OCI-LY1 (cell line): ENCODE results near the gene ASPRV1.

Experiments
- EZH2 ChIP-seq: fragments of 200-600 bp; sonication (generic), shearing (Covaris generic); IDR thresholded peaks from 2 replicates; pipeline ENCODE4 v1.8.0; 2017; ENCODE audit warnings: borderline replicate concordance, mixed run types, mild to moderate bottlenecking, antibody characterized with exemption, low read length, moderate library complexity, mixed read lengths
- TF ChIP-seq, protein P1 (sequence below): fragments of 200-600 bp; sonication (generic), shearing (Covaris generic); IDR thresholded peaks from 2 replicates; pipeline ENCODE4 v1.5.1; 2017; ENCODE audit warnings: mild to moderate bottlenecking, antibody characterized with exemption, low read length, moderate library complexity, mixed read lengths

DNA sequence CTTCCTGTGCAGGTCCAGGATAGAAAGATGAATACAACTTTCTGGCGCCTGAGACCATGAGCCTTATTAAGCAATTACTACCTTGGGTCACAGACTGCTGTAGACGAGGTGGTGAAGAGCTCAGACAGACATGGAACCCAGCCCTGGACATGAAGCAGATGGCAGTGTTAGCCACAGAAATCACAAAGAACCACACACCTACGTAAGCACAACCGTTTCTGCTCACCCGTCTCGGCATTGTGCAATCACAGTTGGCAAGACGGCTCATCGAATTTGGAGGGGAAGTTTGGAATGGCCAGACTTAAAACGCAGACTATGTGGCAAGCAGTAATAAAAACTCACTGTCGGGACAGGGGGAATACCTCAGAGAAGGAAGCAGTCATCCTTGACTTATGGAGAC lies 24.3 kb upstream of the ASPRV1 start:
- no peak for TF ChIP-seq EZH2
- TF ChIP-seq, protein P1, sequence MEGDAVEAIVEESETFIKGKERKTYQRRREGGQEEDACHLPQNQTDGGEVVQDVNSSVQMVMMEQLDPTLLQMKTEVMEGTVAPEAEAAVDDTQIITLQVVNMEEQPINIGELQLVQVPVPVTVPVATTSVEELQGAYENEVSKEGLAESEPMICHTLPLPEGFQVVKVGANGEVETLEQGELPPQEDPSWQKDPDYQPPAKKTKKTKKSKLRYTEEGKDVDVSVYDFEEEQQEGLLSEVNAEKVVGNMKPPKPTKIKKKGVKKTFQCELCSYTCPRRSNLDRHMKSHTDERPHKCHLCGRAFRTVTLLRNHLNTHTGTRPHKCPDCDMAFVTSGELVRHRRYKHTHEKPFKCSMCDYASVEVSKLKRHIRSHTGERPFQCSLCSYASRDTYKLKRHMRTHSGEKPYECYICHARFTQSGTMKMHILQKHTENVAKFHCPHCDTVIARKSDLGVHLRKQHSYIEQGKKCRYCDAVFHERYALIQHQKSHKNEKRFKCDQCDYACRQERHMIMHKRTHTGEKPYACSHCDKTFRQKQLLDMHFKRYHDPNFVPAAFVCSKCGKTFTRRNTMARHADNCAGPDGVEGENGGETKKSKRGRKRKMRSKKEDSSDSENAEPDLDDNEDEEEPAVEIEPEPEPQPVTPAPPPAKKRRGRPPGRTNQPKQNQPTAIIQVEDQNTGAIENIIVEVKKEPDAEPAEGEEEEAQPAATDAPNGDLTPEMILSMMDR = no peak
